HCT116 (cell line): ENCODE data around the gene PLD6. TPM values are rescaled to one million over a fixed set of nuclear protein-coding genes. Genes with fewer than 3 reads are reported as not detected.

Source experiments
- ATAC-seq: fragments of 200-7000 bp; cut with Tn5 transposase; 2 replicates; pipeline ENCODE4 v1.9.1; 2020; ENCODE audit warnings: mild to moderate bottlenecking, moderate library complexity
- BruUV-seq: library from RNA; stranded (reverse); fragments of 400-500 nt; replicated peaks from 2 replicates; lab custom pipeline; 2021; lab: Mats Ljungman, UMichigan
- CTCF ChIA-PET: fragments of 300-600 bp; sonication (Branson Sonifier 250); formaldehyde crosslinking; loops from one replicate; lab custom pipeline; 2021; ENCODE audit warnings: antibody characterized with exemption; lab: Charles Lee
- POLR2A ChIA-PET: fragments of 300-600, 350-600 bp; sonication (Branson Sonifier 250); formaldehyde crosslinking; loops from one replicate; lab custom pipeline; 2021; ENCODE audit warnings: antibody characterized with exemption; lab: Charles Lee
- RAD21 ChIA-PET, 2 experiments: fragments of 300-600 bp; sonication (Branson Sonifier 250); formaldehyde crosslinking; loops; one replicate each; lab custom pipeline; 2023; ENCODE audit warnings: low total read pairs in 2 of 2; ENCODE audit not compliant: uncharacterized antibody in 2 of 2, unreplicated experiment in 2 of 2, low non-redundant PET in 1 of 2; lab: Charles Lee
- DNase-seq: peaks from one replicate; pipeline ENCODE4 v3.0.0-alpha.2; 2010; ENCODE audit warnings: low read depth, low spot score
- H2AFZ ChIP-seq: fragments of 200-600 bp; shearing (Covaris generic), sonication (generic); 2 replicates; pipeline ENCODE4 v1.6.1; 2017; ENCODE audit warnings: low read depth, mixed run types, mixed read lengths, antibody characterized with exemption, low read length; ENCODE audit not compliant: poor library complexity, severe bottlenecking
- H3K27ac ChIP-seq: 2 replicates; pipeline ENCODE4 v1.5.1; 2012; ENCODE audit warnings: low read depth, low read length
- H3K27me3 ChIP-seq: fragments of 200-600 bp; sonication (generic); 2 replicates; pipeline ENCODE4 v1.6.1; 2016; ENCODE audit warnings: mixed run types, low read length, mixed read lengths; ENCODE audit not compliant: insufficient read depth
- H3K36me3 ChIP-seq, 2 experiments: fragments of 200-500 bp in 1 of 2; fragments of 200-600 bp in 1 of 2; sonication (Bioruptor generic) in 1 of 2; sonication (generic) in 1 of 2; 2 replicates each; pipeline versions ENCODE4 v1.5.1 to v1.6.1; 2014 to 2016; ENCODE audit warnings: low read length in 2 of 2, inconsistent platforms in 1 of 2, mixed read lengths in 1 of 2, mixed run types in 1 of 2; ENCODE audit not compliant: insufficient read depth in 2 of 2, control insufficient read depth in 1 of 2
- H3K4me1 ChIP-seq, 2 experiments: fragments of 200-600 bp in 1 of 2; sonication (generic) in 1 of 2; 2 replicates each; pipeline versions ENCODE4 v1.5.1 to v1.6.1; 2012 to 2017; ENCODE audit warnings: low read length in 2 of 2, inconsistent platforms in 1 of 2, mild to moderate bottlenecking in 1 of 2, mixed read lengths in 1 of 2, mixed run types in 1 of 2, moderate library complexity in 1 of 2; ENCODE audit not compliant: insufficient read depth in 2 of 2, control insufficient read depth in 1 of 2
- H3K4me2 ChIP-seq: fragments of 200-600 bp; sonication (generic); 2 replicates; pipeline ENCODE4 v1.6.1; 2017; ENCODE audit warnings: mixed run types, low read length, mixed read lengths
- H3K4me3 ChIP-seq, 2 experiments: fragments of 200-600 bp in 1 of 2; sonication (generic) in 1 of 2; replicated peaks in 1 of 2; 2 replicates each; pipeline ENCODE4 v1.5.1; 2011 to 2016; ENCODE audit warnings: low read length in 2 of 2, control low read depth in 1 of 2, low read depth in 1 of 2, mild to moderate bottlenecking in 1 of 2, mixed read lengths in 1 of 2, mixed run types in 1 of 2
- H3K79me2 ChIP-seq: fragments of 200-600 bp; sonication (generic); 2 replicates; pipeline ENCODE4 v1.6.1; 2017; ENCODE audit warnings: mild to moderate bottlenecking, mixed run types, low read length, moderate library complexity, mixed read lengths; ENCODE audit not compliant: insufficient read depth
- H3K9ac ChIP-seq: fragments of 200-600 bp; sonication (generic); 2 replicates; pipeline ENCODE4 v1.6.1; 2016; ENCODE audit warnings: low read length, mixed read lengths
- H3K9me2 ChIP-seq: fragments of 200-600 bp; sonication (generic), shearing (Covaris generic); 2 replicates; pipeline ENCODE4 v1.6.1; 2017; ENCODE audit warnings: mixed run types, mild to moderate bottlenecking, moderate library complexity; ENCODE audit not compliant: insufficient read depth
- H3K9me3 ChIP-seq, 2 experiments: fragments of 200-500 bp in 1 of 2; fragments of 200-600 bp in 1 of 2; sonication (Bioruptor generic) in 1 of 2; sonication (generic) in 1 of 2; 2 replicates each; pipeline ENCODE4 v1.6.1; 2014 to 2017; ENCODE audit warnings: low read length in 2 of 2, mixed read lengths in 2 of 2, inconsistent platforms in 1 of 2, low read depth in 1 of 2, mild to moderate bottlenecking in 1 of 2, mixed run types in 1 of 2, moderate library complexity in 1 of 2; ENCODE audit not compliant: control insufficient read depth in 1 of 2, insufficient read depth in 1 of 2
- H4K20me1 ChIP-seq: fragments of 200-600 bp; sonication (generic), shearing (Covaris generic); 2 replicates; pipeline ENCODE4 v1.6.1; 2017; ENCODE audit warnings: mixed run types, mild to moderate bottlenecking, moderate library complexity; ENCODE audit not compliant: insufficient read depth
- CBX3 ChIP-seq: IDR thresholded peaks from 2 replicates; pipeline ENCODE4 v1.6.1; 2012; ENCODE audit warnings: low read depth
- CTCF ChIP-seq, 3 experiments: fragments of 200-600 bp in 1 of 3; sonication (generic) in 1 of 3; IDR thresholded peaks in 2 of 3; conservative IDR thresholded peaks in 1 of 3; 2 replicates each; pipeline ENCODE4 v1.5.1; 2012 to 2017; ENCODE audit warnings: low read depth in 2 of 3, low read length in 2 of 3, antibody characterized with exemption in 1 of 3, borderline replicate concordance in 1 of 3, control low read depth in 1 of 3, mild to moderate bottlenecking in 1 of 3, mixed read lengths in 1 of 3, mixed run types in 1 of 3, moderate library complexity in 1 of 3; ENCODE audit not compliant: insufficient read depth in 1 of 3
- ELF1 ChIP-seq: IDR thresholded peaks from 2 replicates; pipeline ENCODE4 v1.6.1; 2012; ENCODE audit warnings: low read depth, borderline replicate concordance
- MAX ChIP-seq: IDR thresholded peaks from 2 replicates; pipeline ENCODE4 v1.6.1; 2012
- POLR2AphosphoS5 ChIP-seq: IDR thresholded peaks from 2 replicates; pipeline ENCODE4 v1.6.1; 2011; ENCODE audit warnings: mild to moderate bottlenecking, low read depth, low read length, moderate library complexity
- RAD21 ChIP-seq: IDR thresholded peaks from 2 replicates; pipeline ENCODE4 v1.6.1; 2012; ENCODE audit warnings: low read depth, mild to moderate bottlenecking
- REST ChIP-seq: IDR thresholded peaks from 2 replicates; pipeline ENCODE4 v1.6.1; 2012; ENCODE audit warnings: low read depth
- SIN3A ChIP-seq: IDR thresholded peaks from 2 replicates; pipeline ENCODE4 v1.6.1; 2012; ENCODE audit warnings: low read depth
- SP1 ChIP-seq: IDR thresholded peaks from 2 replicates; pipeline ENCODE4 v1.6.1; 2012; ENCODE audit warnings: low read depth
- SRF ChIP-seq: IDR thresholded peaks from 2 replicates; pipeline ENCODE4 v1.6.1; 2012; ENCODE audit warnings: low read depth
- TCF7L2 ChIP-seq: IDR thresholded peaks from 2 replicates; pipeline ENCODE4 v1.7.0; 2011; ENCODE audit warnings: borderline replicate concordance, inconsistent platforms; ENCODE audit not compliant: insufficient read depth, insufficient read length; ENCODE audit errors: extremely low read depth
- ZBTB33 ChIP-seq: IDR thresholded peaks from 2 replicates; pipeline ENCODE4 v1.6.1; 2011; ENCODE audit warnings: mild to moderate bottlenecking, low read length, moderate library complexity; ENCODE audit not compliant: insufficient replicate concordance; ENCODE audit errors: extremely low read depth
- ZFX ChIP-seq: fragments of 450-650 bp; IDR thresholded peaks from 2 replicates; pipeline ENCODE4 v1.6.1; 2017
- intact Hi-C: fragments of 100-400 bp; cut with micrococcal nuclease; formaldehyde crosslinking; loops from 2 replicates; pipeline ENCODE4 v1.10.0; 2022
- total RNA-seq: library from RNA; stranded (reverse); gene quantifications from one replicate; pipeline ENCODE4 v1.2.1, GENCODE V29; 2021; ENCODE audit not compliant: unreplicated experiment

The PLD6 gene
- total RNA-seq, 1 experiment from 2014 or later = 15.6 TPM

- Histone ChIP-seq H3K4me1 (no peaks in the 10 kb centered on the region), H4K20me1 (no peaks in the 10 kb centered on the region), H3K9me3 (no peaks in the 10 kb centered on the region), H3K4me3 (no peak overlapping the region), H3K36me3 (peaks cover 23 to 38% of the 10 kb centered on the region in 2 experiments), H2AFZ (no peak overlapping the region), H3K27ac (no peak overlapping the region), H3K4me2 (no peak overlapping the region), H3K9ac (no peak overlapping the region), H3K9me2 (no peaks in the 10 kb centered on the region)
- CTCF ChIA-PET = no interaction called here
- intact Hi-C loops = no loop called here
- DNase-seq (no peak), ATAC-seq (no peak)
- POLR2A ChIA-PET = no interaction called here
- RAD21 ChIA-PET = no interaction called here
- TF ChIP-seq SRF = no peak
- TF ChIP-seq SIN3A = no peak
- TF ChIP-seq RAD21 = no peak
- no peak for TF ChIP-seq POLR2AphosphoS5
- TF ChIP-seq, all 23 proteins: peak for 0
- no peaks in the 10 kb centered on the region for H3K27me3 ChIP-seq
- H3K79me2 ChIP-seq = no peaks in the 10 kb centered on the region
- no TSS peak for BruUV-seq
Observed at GRCh38 chr17:17223736-17224135, 17.6 kb upstream of the PLD6 start.

GRCh38 chr17:17221329-17221728 lies 15.2 kb upstream of the PLD6 start:
- Histone ChIP-seq H3K4me1 (no peaks in the 10 kb centered on the region), H3K9me3 (no peaks in the 10 kb centered on the region), H3K27me3 (no peaks in the 10 kb centered on the region), H3K27ac (no peak overlapping the region), H3K9me2 (no peaks in the 10 kb centered on the region), H3K79me2 (no peaks in the 10 kb centered on the region), H3K4me2 (no peak overlapping the region), H4K20me1 (no peaks in the 10 kb centered on the region), H3K4me3 (no peak overlapping the region), H3K36me3 (peaks cover 24 to 44% of the 10 kb centered on the region in 2 experiments), H2AFZ (no peak overlapping the region), H3K9ac (no peak overlapping the region)
- ChIA-PET POLR2A (no interaction called here), RAD21 (no interaction called here), CTCF (no interaction called here)
- BruUV-seq = no TSS peak
- DNase-seq (no peak), ATAC-seq (no peak)
- intact Hi-C loops = no loop called here
- TF ChIP-seq SIN3A (no peak), ELF1 (no peak), ZBTB33 (no peak), CBX3 (no peak), SP1 (no peak), ZFX (no peak), MAX (no peak), POLR2AphosphoS5 (no peak), REST (no peak), TCF7L2 (no peak), CTCF (IDR thresholded peaks at IDR 0.05 in 2 of 3, conservative IDR thresholded peaks at IDR 0.05 in 1 of 3; ENCODE audit: borderline replicate concordance in 1 of 3, insufficient read depth in 1 of 3, low read depth in 2 of 3, low read length in 2 of 3) (no peak)
